Subcutaneous adipose tissue (tissue), 4 donors: ENCODE measurements around the gene RERE. TPM values are rescaled to one million over a fixed set of nuclear protein-coding genes. Genes with fewer than 3 reads are reported as not detected.

Source experiments
- total RNA-seq, 4 donors: library from RNA; depleted of rRNA; stranded (reverse); fragments of >200 nt; gene quantifications; one replicate each; pipeline ENCODE4 v1.1.0, GENCODE V29; 2016
- TF ChIP-seq, protein P1 (sequence below): fragments of 450-650 bp; IDR thresholded peaks from one replicate; pipeline ENCODE4 v1.5.1; 2016; ENCODE audit warnings: low read depth, mild to moderate bottlenecking, control low read depth, antibody characterized with exemption, moderate library complexity

Gene RERE
- total RNA-seq, 4 donors from 2014 or later, result 67.0 to 91.4 (median 83.1) TPM

DNA sequence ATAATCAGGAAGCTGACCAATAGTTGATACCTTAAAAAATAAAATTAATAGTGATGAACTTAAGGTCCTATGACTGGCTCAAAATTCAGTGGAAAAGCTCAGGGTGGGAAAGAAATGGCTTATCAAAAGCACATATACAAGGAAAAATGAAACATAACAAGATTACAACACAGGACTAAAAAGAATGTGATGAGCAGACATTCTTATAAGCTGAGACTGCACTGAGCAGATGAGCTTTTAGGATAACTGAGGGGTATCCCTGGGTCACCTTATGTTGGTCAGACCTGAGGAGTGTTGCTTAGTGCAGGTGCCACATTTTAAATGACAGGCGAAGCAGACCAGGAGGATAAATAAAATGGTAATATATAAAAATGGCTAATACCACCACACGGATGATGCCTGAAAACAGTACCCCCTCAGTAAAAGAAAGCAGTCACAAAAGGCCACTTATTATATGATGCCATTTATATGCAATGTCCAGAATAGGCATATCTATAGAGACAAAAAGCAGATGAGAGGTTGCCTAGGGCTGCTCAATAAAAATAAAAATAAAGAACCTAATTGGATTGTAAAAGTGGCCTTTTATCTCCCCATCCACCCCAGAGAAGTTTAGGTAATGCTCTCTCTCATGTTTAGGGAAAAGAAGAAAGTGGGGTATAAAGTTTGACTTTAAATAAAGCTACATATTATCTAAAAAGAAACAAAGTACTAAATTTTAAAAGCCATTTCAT lies 335.6 kb downstream of the RERE start:
- TF ChIP-seq, protein P1, sequence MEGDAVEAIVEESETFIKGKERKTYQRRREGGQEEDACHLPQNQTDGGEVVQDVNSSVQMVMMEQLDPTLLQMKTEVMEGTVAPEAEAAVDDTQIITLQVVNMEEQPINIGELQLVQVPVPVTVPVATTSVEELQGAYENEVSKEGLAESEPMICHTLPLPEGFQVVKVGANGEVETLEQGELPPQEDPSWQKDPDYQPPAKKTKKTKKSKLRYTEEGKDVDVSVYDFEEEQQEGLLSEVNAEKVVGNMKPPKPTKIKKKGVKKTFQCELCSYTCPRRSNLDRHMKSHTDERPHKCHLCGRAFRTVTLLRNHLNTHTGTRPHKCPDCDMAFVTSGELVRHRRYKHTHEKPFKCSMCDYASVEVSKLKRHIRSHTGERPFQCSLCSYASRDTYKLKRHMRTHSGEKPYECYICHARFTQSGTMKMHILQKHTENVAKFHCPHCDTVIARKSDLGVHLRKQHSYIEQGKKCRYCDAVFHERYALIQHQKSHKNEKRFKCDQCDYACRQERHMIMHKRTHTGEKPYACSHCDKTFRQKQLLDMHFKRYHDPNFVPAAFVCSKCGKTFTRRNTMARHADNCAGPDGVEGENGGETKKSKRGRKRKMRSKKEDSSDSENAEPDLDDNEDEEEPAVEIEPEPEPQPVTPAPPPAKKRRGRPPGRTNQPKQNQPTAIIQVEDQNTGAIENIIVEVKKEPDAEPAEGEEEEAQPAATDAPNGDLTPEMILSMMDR, result no peak

- TF ChIP-seq, protein P1, result no peak
Measured at GRCh38 chr1:8478566-8478965, 338.9 kb downstream of the RERE start.

GRCh38 chr1:8477983-8478362 lies 339.5 kb downstream of the RERE start:
- TF ChIP-seq, protein P1, result no peak

GRCh38 chr1:8477166-8477982 lies 340.1 kb downstream of the RERE start:
- TF ChIP-seq, protein P1, result no peak

GRCh38 chr1:8476006-8476405 lies 341.4 kb downstream of the RERE start:
- TF ChIP-seq, protein P1, result no peak

- TF ChIP-seq, protein P1, result no peak
Measured at GRCh38 chr1:8474369-8474768, 343.1 kb downstream of the RERE start.

- TF ChIP-seq, protein P1, result no peak
Measured at GRCh38 chr1:8473891-8474300, 343.5 kb downstream of the RERE start.
